ENCODE data around the gene CACNA1C. TPM values are rescaled to one million over a fixed set of nuclear protein-coding genes. Genes with fewer than 3 reads are reported as not detected.

Gene CACNA1C
- total RNA-seq, 8 experiments from 2014 or later, result 0.97 to 36.4 (median 5.1) TPM

GRCh38 chr12:2687726-2688125, 634.9 kb downstream of the CACNA1C start:
- H3K4me3 ChIP-seq, result no peak overlapping the region
- no peak for ATAC-seq (replicated peaks in 6 of 8)
- in situ Hi-C loops (cut with MboI; ENCODE audit: low pct_unique_long_range_greater_than_20kb in 2 of 9, low sequenced_read_pairs in 9 of 9, unreplicated experiment in 9 of 9), result loop anchor here in 1 of 9 experiments (25.0 kb wide), 1 partner anchor 100 kb away; the partner anchor contains the start of gene FKBP4
- no peaks in the 10 kb centered on the region for H3K4me1 ChIP-seq (replicated peaks in 1 of 2)
- WGBS, 10 experiments, result 60 to 93% (median 74%) methylated on average over 1 to 5 of the region's 7 CpGs; no CpG with 5 or more reads in 4 of the 10 experiments
- H3K27ac ChIP-seq, result no peak overlapping the region

- ATAC-seq (replicated peaks in 6 of 8), result no peak
Measured at GRCh38 chr12:2688381-2688931, 635.7 kb downstream of the CACNA1C start.

GRCh38 chr12:2689393-2689792, 636.6 kb downstream of the CACNA1C start:
- in situ Hi-C loops (cut with MboI; ENCODE audit: low pct_unique_long_range_greater_than_20kb in 2 of 9, low sequenced_read_pairs in 9 of 9, unreplicated experiment in 9 of 9), result loop anchor here in 1 of 9 experiments (25.0 kb wide), 1 partner anchor 98 kb away; the partner anchor contains the start of gene FKBP4
- ATAC-seq (replicated peaks in 6 of 8), result no peak
- Histone ChIP-seq H3K27ac (no peak overlapping the region), H3K4me3 (no peak overlapping the region), H3K4me1 (replicated peaks in 1 of 2) (no peaks in the 10 kb centered on the region)
- 20 to 94% (median 88%) methylated on average over 1 to 5 of the region's 9 CpGs; no CpG with 5 or more reads in 3 of the 10 experiments for WGBS, 10 experiments

More at GRCh38 chr12:2688381-2688931, 635.7 kb downstream of the CACNA1C start:
- Histone ChIP-seq H3K27ac (no peak overlapping the region), H3K4me1 (replicated peaks in 1 of 2) (no peaks in the 10 kb centered on the region), H3K4me3 (no peak overlapping the region)
- WGBS, 10 experiments, result 60 to 84% methylated on average over 1 to 8 of the region's 20 CpGs; no CpG with 5 or more reads in 8 of the 10 experiments
- in situ Hi-C loops (cut with MboI; ENCODE audit: low pct_unique_long_range_greater_than_20kb in 2 of 9, low sequenced_read_pairs in 9 of 9, unreplicated experiment in 9 of 9), result loop anchor here in 1 of 9 experiments (25.0 kb wide), 1 partner anchor 99 kb away; the partner anchor contains the start of gene FKBP4

GRCh38 chr12:2689879-2690278, 637.1 kb downstream of the CACNA1C start:
- ATAC-seq (replicated peaks in 6 of 8), result no peak
- no peak overlapping the region for H3K4me3 ChIP-seq
- 77 to 100% (median 85%) methylated on average over 1 to 6 of the region's 8 CpGs; no CpG with 5 or more reads in 4 of the 10 experiments for WGBS, 10 experiments
- in situ Hi-C loops (cut with MboI; ENCODE audit: low pct_unique_long_range_greater_than_20kb in 2 of 9, low sequenced_read_pairs in 9 of 9, unreplicated experiment in 9 of 9), result loop anchor here in 1 of 9 experiments (25.0 kb wide), 1 partner anchor 97 kb away; the partner anchor contains the start of gene FKBP4
- no peak overlapping the region for H3K27ac ChIP-seq
- H3K4me1 ChIP-seq (replicated peaks in 1 of 2), result no peaks in the 10 kb centered on the region

- peak in 1 of 8 experiments; percentile 8 for ATAC-seq (replicated peaks in 6 of 8)
- Histone ChIP-seq H3K4me3 (peak overlapping the region in 3 of 5 donors; percentile 24 to 29 (median 26)), H3K4me1 (replicated peaks in 1 of 2) (no peaks in the 10 kb centered on the region), H3K27ac (no peak overlapping the region)
- in situ Hi-C loops (cut with MboI; ENCODE audit: low pct_unique_long_range_greater_than_20kb in 2 of 9, low sequenced_read_pairs in 9 of 9, unreplicated experiment in 9 of 9), result loop anchor here in 1 of 9 experiments (25.0 kb wide), 1 partner anchor 97 kb away; the partner anchor contains the start of gene FKBP4
- WGBS, 10 experiments, result 60 to 92% (median 83%) methylated on average over 1 to 10 of the region's 14 CpGs; no CpG with 5 or more reads in 3 of the 10 experiments
Measured at GRCh38 chr12:2690348-2691005, 637.7 kb downstream of the CACNA1C start.

GRCh38 chr12:2691006-2691344, 638.2 kb downstream of the CACNA1C start:
- WGBS, 10 experiments, result 3 to 87% (median 13%) methylated on average over 1 to 6 of the region's 28 CpGs; no CpG with 5 or more reads in 4 of the 10 experiments

GRCh38 chr12:2691345-2692071, 638.7 kb downstream of the CACNA1C start:
- ATAC-seq (replicated peaks in 6 of 8), result peak in 7 of 8 experiments; percentile 48 to 76 (median 64)
- no peak overlapping the region for H3K27ac ChIP-seq
- peak overlapping the region; percentile 2 to 29 (median 24) for H3K4me3 ChIP-seq
- in situ Hi-C loops (cut with MboI; ENCODE audit: low pct_unique_long_range_greater_than_20kb in 2 of 9, low sequenced_read_pairs in 9 of 9, unreplicated experiment in 9 of 9), result loop anchor here in 1 of 9 experiments (25.0 kb wide), 1 partner anchor 96 kb away; the partner anchor contains the start of gene FKBP4
- no peaks in the 10 kb centered on the region for H3K4me1 ChIP-seq (replicated peaks in 1 of 2)
- WGBS, 10 experiments, result 0 to 80% (median 6%) methylated on average over 1 to 23 of the region's 62 CpGs

More at GRCh38 chr12:2691006-2691344, 638.2 kb downstream of the CACNA1C start:
- Histone ChIP-seq H3K27ac (no peak overlapping the region), H3K4me3 (peak overlapping the region; percentile 2 to 29 (median 24)), H3K4me1 (replicated peaks in 1 of 2) (no peaks in the 10 kb centered on the region)
- ATAC-seq (replicated peaks in 6 of 8), result peak in 7 of 8 experiments; percentile 36 to 88 (median 81)
- in situ Hi-C loops (cut with MboI; ENCODE audit: low pct_unique_long_range_greater_than_20kb in 2 of 9, low sequenced_read_pairs in 9 of 9, unreplicated experiment in 9 of 9), result loop anchor here in 1 of 9 experiments (25.0 kb wide), 1 partner anchor 96 kb away; the partner anchor contains the start of gene FKBP4

- H3K4me3 ChIP-seq, result peak overlapping the region in 1 of 5 donors; percentile 26
- ATAC-seq (replicated peaks in 6 of 8), result no peak
- WGBS, 10 experiments, result 10 to 89% (median 67%) methylated on average over 1 to 8 of the region's 13 CpGs
- in situ Hi-C loops (cut with MboI; ENCODE audit: low pct_unique_long_range_greater_than_20kb in 2 of 9, low sequenced_read_pairs in 9 of 9, unreplicated experiment in 9 of 9), result loop anchor here in 1 of 9 experiments (25.0 kb wide), 1 partner anchor 95 kb away; the partner anchor contains the start of gene FKBP4
- no peak overlapping the region for H3K27ac ChIP-seq
- no peaks in the 10 kb centered on the region for H3K4me1 ChIP-seq (replicated peaks in 1 of 2)
Measured at GRCh38 chr12:2692080-2692479, 639.3 kb downstream of the CACNA1C start.

- 13 to 60% (median 49%) methylated on average over 2 to 8 of the region's 10 CpGs; no CpG with 5 or more reads in 2 of the 10 experiments for WGBS, 10 experiments
- peak in 1 of 8 experiments; percentile 37 for ATAC-seq (replicated peaks in 6 of 8)
- in situ Hi-C loops (cut with MboI; ENCODE audit: low pct_unique_long_range_greater_than_20kb in 2 of 9, low sequenced_read_pairs in 9 of 9, unreplicated experiment in 9 of 9), result loop anchor here in 1 of 9 experiments (25.0 kb wide), 1 partner anchor 94 kb away; the partner anchor contains the start of gene FKBP4
- H3K27ac ChIP-seq, result no peak overlapping the region
- H3K4me1 ChIP-seq (replicated peaks in 1 of 2), result no peaks in the 10 kb centered on the region
- H3K4me3 ChIP-seq, result no peak overlapping the region
Measured at GRCh38 chr12:2693244-2693860, 640.6 kb downstream of the CACNA1C start.

- in situ Hi-C loops (cut with MboI; ENCODE audit: low pct_unique_long_range_greater_than_20kb in 2 of 9, low sequenced_read_pairs in 9 of 9, unreplicated experiment in 9 of 9), result loop anchor here in 1 of 9 experiments (25.0 kb wide), 1 partner anchor 93 kb away; the partner anchor contains the start of gene FKBP4
- 51 to 100% (median 83%) methylated on average over 1 to 3 of the region's 3 CpGs; no CpG with 5 or more reads in 1 of the 10 experiments for WGBS, 10 experiments
- no peak for ATAC-seq (replicated peaks in 6 of 8)
- Histone ChIP-seq H3K4me3 (no peak overlapping the region), H3K4me1 (replicated peaks in 1 of 2) (no peaks in the 10 kb centered on the region), H3K27ac (no peak overlapping the region)
Measured at GRCh38 chr12:2693980-2694610, 641.3 kb downstream of the CACNA1C start.

GRCh38 chr12:2696136-2696535, 643.3 kb downstream of the CACNA1C start:
- H3K4me3 ChIP-seq, result no peak overlapping the region
- no peak for ATAC-seq (replicated peaks in 6 of 8)
- WGBS, 10 experiments, result 30 to 100% (median 45%) methylated on average over 1 to 2 of the region's 2 CpGs; no CpG with 5 or more reads in 6 of the 10 experiments
- in situ Hi-C loops (cut with MboI; ENCODE audit: low pct_unique_long_range_greater_than_20kb in 2 of 9, low sequenced_read_pairs in 9 of 9, unreplicated experiment in 9 of 9), result loop anchor here in 1 of 9 experiments (25.0 kb wide), 1 partner anchor 91 kb away; the partner anchor contains the start of gene FKBP4
- no peaks in the 10 kb centered on the region for H3K4me1 ChIP-seq (replicated peaks in 1 of 2)
- no peak overlapping the region for H3K27ac ChIP-seq
